Stimulated activated CD4-positive, alpha-beta T cell treated with anti-CD3 and anti-CD28 coated beads, Interleukin-15, amount 100 ng/mL, for 48 hours (primary cell): ENCODE measurements around the gene YIPF2.
"Not testable (repeated sequence)": the region's sequence is repeated elsewhere in the genome, so short reads cannot be mapped to it uniquely, and the experiment has no call there.

ENCODE experiments used
- DNase-seq, 2 donors: peaks; one replicate each; pipeline ENCODE4 v3.0.0-alpha.2; 2020; ENCODE audit warnings: low read depth in 2 of 2

YIPF2 gene

DNA sequence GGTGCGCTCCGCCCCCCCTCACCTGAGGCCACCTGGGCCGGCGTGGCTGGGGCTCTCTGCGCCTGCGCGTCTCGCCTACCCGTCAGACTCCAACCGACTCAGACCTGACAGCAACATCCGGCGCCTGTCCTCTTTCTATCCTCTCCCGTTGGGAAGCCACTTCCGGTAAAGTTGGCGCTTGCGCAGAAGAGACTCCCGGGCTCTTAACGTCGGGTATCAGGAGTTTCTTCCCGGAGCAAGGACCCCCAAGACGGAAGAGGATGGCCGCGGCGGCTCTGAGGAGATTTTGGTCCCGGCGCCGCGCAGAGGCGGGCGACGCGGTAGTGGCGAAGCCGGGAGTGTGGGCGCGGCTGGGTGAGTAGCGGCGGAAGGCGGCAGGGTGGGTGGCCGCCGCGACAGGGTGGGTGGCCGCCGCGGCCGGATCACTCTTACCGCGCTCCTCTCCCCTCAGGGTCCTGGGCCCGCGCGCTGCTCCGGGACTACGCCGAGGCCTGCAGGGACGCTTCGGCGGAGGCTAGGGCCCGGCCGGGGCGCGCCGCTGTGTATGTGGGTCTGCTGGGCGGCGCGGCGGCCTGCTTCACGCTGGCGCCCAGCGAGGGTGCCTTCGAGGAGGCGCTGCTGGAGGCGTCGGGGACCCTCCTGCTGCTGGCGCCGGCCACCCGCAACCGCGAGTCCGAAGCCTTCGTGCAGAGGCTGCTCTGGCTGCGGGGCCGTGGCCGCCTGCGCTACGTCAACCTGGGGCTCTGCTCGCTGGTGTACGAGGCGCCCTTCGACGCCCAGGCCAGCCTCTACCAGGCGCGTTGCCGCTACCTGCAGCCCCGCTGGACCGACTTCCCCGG lies at the start of gene YIPF2, which contains the start of gene TIMM29:
Gene YIPF2 (minus strand): TSS at position 77 of the 839 bp plus-strand sequence. CDS start 229 bp downstream, outside the sequence.
Gene TIMM29 (plus strand): TSS at position 249 of the 839 bp plus-strand sequence. CDS start 12 bp downstream, at position 261.
- DNase-seq = peak; percentile 93 to 96

DNA sequence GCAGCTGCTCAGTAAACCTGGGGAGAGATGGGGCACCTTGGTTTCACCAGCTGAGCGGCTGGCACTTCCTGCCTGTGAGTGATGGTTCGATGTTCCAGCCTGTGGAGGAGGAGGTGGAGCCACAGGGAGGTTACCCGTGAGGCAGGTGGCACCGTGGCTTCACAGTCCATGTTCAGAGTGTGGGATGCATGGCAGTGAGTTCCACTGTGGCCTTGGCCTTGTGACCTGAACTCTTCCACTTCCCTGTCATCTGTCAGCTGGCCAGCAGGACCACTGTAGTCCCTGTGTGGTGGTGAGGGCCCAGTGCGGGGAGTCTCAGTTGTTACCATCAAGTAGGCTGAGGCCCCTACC lies 49.3 kb upstream of the YIPF2 start:
- no peak for DNase-seq

DNA sequence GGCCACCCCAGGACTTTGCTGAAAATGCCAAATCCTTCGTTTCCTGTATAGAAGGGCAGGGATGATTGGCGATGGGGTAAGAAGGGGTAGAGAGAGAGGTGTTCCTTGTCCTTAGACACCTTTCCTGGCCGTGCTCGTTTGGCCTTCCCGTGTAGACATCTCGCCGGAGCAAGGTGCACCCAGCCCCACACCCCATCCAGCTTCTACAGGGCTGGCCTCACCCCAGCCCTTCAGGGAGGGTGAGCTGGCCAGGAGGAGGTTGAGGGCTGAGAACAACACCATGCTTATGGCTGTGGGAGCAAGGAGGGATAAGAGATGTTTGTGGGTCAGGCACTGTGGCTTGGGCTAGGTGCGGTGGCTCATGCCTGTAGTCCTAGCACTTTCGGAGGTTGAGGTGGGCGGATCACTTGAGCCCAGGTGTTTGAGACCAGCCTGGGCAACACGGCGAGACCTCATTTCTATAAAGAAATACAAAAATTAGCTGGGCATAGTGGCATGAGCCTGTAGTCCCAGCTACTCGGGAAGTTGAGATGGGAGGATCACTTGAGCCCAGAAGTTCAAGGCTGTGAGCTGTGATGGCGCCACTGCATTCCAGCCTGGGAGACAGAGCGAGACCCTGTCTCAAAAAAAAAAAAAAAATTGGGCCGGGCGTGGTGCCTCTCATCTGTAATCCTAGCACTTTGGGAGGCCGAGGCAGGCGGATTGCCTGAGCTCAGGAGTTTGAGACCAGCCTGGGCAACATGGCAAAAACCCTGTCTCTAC lies 47.9 kb upstream of the YIPF2 start:
- no peak for DNase-seq

DNA sequence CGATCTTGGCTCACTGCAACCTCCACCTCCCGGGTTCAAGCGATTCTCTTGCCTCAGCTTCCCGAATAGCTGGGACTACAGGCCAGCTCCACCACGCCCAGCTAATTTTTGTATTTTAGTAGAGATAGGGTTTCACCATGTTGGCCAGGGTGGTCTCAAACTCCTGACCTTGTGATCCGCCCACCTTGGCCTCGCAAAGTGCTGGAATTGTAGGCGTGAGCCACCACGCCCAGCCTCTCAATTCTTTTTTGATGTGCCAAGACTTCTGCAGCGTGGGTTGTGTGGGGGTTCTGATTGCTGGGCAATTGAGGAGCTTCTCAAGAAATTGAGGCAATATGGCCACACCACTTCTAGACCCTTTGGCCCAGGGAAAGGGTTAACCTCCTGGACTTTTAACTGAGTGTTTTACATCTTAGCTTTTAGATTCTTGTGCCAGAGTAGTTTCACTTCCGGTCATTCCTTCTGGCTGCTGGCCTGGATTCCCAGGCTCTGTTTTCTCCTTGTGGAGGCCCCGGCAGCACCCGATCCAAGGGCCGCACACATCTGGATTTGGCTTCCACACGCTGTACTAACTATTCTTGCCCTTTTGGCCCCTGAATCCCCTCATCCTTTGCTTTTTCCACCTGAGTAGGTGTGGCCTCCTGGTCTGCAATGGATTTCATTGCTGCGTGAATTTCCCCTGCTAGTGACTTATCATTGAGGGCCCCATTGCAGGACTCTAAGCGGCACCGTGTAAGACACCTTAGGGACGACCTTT lies 47.1 kb upstream of the YIPF2 start:
- no peak for DNase-seq

DNA sequence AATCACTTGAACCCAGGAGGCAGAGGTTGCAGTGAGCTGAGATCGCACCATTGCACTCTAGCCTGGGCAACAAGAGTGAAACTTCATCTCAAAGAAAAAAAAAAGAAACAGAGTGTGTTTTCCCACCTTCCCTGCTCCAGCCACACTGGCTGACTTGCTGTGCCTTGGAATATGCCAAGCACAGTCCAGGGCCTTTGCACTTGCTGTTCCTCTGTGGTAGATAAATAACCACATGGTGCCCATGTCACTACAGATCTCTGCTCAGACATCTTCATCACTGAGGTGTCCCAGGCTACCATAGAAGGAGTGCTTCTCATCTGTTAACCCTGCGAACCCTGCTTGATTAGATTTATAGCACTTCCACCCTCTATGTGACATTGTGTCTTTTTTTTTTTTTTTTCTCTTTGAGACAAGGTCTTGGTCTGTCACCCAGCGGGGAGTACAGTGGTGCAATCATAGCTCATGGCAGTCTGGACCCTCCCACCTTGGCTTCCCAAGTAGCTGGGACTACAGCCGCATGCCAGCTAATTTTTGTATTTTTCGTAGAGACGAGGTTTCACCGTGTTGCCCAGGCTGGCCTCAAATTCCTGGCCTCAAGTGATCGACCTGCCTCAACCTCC lies 42.8 kb upstream of the YIPF2 start:
- DNase-seq = no peak

DNA sequence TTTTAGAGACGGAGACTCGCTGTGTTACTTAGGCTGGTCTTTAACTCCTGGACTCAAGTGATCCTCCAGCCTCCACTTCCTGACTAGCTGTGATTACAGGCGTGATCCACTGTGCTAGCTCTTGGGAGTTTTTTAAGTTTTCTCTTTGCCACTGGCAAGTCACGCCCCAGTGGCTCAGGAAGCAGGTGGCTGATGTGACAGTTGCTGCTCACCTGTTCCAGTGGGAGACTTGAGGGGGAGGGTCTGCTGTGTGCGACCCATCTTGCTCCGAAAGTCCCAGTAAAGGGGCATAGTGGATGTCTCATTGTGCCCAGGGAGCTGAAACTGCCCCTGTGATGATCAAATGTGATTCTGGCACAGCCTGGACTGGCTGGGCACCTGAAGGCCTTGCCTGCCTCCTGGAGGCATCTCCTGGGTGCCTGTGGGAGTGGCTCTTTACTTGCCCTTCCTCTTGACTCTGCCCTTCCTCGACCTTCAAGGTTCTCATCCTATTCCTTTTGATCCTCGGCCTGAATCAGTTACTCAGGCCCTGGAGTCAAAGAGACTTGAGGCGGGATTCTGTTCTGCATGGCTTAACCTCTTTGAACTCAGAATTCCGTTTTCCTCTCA lies 40.2 kb upstream of the YIPF2 start:
- no peak for DNase-seq

DNA sequence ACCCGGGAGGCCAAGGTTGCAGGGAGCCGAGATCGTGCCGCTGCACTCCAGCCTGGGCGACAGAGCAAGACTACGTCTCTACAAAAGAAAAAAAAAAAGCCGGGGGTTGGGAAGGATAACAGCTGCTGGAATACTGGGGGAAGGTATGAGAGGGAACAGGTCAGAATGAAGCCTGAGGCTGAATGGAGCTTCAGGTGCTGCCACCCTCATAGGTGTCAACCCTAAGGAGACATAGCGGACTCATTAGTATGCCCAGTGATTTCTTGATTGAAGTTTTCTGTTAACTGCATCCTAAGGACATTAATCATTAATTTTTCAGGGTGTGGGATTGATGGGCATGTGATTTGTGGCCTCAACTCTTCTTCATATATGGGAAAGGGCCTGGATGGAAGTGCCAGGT lies 38.4 kb upstream of the YIPF2 start:
- DNase-seq = no peak

DNA sequence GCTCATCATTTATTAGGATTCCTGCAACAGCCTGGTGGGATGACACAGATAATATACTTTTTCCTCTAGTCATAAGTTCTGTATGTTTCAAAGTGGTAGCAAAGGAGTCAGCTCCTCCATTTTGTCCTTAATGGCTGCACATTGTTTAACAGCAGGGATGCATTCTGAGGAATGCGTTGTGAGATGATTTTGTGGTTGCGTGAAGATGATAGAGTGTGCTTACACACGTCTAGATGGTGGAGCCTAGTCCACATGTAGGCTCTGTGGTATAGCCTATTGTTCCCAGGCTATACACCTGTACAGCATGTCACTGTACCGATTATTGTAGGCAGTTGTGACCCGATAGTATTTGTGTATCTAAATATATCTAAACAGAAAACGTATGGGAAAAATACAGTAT lies 37.0 kb upstream of the YIPF2 start:
- DNase-seq = no peak

DNA sequence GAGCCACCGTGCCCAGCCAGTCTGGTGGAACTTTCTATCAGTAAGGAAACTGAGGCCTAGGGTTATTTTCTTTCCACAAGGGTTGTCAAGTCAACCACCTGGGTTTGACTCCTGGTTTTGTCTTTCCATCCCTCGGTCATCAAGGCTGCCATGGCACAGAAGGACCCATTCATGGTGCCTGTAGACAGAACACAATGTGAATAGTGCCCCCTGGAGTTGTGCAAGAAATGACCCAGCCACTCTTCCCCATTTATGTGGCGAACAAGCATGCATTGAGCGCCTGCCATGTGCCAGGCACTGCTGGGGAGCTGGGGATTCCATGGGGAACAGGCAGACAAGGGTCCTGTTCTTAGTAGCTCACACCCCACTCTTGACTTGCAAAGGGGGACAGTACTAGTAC lies 36.5 kb upstream of the YIPF2 start:
- no peak for DNase-seq

DNA sequence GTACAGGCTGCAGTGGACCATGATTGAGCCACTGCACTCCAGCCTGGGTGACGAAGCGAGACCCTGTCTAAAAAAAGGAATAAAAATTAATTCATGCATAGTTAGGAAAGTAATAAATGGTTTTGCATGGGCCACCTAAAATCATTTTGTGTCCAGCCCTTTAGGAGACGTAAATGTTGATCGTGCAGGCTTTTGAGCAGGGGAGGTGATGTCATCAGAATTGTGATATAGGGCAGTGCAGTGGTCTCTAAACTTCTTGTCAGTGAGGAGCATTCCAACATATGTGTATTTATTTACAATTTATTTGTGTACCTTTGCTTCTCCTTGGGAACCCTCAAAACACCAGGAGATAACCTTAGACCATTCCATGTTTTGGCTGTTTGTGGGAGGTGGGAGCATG lies 35.4 kb upstream of the YIPF2 start:
- no peak for DNase-seq

DNA sequence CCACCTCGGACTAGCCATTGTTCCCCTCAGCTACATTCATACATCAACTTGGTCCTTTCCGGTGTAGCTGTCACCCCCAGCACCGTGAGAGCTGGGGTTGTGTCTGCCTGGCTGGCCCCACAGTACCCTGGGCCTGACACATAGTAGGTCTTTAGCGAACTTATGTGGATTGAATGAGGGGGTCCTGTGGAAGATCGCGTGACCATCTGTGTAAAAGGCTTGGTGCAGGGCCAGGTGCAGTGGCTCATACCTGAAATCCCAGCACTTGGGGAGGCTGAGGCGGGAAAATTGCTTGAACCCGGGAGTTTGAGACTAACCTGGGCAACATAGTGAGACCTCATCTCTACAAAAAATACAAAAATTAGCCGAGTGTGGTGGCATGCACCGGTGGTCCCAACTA lies 34.4 kb upstream of the YIPF2 start:
- no peak for DNase-seq

DNA sequence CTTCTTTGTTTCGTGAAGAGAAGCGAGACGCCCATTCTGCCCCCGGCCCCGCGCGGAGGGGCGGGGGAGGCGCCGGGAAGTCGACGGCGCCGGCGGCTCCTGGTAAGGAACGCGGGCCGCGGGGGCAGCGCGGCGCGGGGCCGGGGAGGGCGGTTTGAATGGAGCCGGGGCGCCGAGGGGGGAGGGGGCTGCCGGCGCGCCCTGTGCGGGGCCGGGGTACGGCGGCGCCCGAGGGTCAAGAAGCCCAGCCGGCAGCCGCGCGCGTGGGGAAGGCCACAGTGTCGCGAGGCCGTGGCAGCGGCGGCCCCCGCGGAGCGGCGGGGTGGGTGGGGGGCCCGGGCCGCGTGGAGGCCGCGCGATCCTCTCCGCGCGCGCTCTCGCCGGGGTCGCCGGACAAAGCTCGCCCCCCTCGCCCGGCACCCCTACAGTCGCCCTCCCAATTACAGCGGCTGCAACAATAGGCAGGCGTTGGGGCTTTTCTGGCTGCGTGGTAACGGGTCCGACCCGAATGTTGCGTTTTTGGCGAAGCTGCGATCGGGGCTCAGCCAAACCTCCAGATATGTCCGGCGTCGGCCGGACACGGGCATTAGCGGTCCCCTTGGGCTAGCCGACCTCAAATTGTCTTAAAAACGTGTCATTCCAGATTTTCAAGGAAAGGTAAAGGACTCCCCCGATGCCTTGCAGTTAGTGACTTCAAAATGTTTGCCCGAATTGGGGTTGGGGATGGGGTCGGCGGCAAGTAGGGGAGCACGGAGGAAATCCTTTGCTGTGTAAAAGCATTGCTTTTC lies 32.8 kb upstream of the YIPF2 start:
- DNase-seq = no peak

DNA sequence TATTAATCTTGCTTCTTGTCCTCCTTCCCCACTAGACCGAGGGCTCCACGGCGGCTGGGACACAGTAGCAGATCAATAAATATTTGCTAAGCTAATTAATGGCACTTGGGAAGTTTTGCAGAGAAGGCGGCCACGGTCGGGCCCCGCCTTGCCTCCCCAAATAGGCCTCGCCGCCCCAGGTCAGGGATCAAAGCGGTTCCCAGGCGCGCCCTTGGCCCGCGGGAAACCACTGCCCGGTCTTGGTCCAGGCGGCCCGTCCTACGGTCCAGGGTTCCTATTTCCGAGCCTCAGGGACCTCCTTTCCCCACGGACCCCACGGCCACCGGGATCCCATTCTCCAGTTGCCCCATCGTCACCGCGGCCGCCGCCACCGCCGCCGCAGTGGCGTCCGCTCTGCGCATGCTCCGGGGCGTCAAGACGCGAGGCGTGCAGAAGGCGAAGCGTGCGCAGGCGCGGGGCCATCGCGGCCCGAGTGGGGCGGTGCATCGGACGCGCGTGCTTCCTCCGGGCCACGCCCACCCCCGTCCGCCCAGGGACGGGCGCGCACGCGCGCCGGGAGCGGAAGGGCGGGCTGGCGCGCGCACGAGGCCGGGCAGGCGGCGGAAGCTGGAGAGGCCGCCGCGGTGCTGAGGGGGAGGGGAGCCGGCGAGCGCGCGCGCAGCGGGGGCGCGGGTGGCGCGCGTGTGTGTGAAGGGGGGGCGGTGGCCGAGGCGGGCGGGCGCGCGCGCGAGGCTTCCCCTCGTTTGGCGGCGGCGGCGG lies 32.1 kb upstream of the YIPF2 start, which contains the start of gene SMARCA4:
Gene SMARCA4 (plus strand): TSS at position 717 of the 759 bp plus-strand sequence. CDS start 23,122 bp downstream, outside the sequence.
- DNase-seq = peak; percentile 95 to 97

DNA sequence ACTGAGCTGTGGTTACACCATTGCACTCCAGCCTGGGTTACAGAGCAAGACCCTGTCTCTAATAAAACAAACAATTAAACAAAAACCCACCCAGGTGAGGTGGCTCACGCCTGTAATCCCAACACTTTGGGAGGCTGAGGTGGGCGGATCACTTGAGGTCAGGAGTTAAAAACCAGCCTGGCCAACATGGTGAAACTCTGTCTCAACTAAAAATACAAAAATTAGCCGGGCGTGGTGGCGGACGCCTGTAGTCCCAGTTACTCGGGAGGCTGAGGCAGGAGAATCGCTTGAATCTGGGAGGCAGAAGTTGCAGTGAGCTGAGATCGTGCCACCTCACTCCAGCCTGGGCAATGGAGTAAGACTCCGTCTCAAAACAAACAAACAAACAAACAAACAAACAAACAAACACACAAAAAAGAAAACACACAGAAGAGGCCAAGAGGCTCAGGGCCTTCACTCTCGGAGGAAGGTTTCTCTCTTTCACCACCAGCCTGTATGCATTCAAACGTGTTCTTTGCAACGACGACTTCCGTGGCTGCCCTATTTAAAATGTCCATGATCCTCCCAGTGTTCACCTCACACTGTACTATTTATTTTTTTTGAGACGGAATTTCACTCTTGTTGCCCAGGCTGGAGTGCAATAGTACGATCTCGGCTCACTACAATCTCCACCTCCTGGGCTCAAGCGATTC lies 31.0 kb upstream of the YIPF2 start:
- DNase-seq = not testable (repeated sequence)

DNA sequence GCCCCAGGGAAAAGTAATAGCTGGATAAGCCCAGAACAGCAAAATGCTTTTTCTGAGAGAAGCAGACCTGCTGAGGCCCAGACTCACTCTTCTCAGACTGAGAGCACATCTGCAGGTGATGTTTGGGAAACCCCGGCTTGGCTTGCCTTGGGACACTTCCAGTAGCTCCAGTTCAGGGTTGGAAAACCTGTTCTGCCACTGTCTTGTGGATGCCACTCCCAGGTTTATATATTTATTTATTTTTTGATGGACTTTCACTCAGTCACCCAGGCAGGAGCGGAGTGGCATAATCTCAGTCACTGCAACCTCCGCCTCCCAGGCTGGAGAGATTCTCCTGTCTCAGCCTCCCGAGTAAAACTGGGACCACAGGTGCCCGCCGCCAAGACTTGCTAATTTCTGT lies 24.4 kb upstream of the YIPF2 start:
- no peak for DNase-seq

DNA sequence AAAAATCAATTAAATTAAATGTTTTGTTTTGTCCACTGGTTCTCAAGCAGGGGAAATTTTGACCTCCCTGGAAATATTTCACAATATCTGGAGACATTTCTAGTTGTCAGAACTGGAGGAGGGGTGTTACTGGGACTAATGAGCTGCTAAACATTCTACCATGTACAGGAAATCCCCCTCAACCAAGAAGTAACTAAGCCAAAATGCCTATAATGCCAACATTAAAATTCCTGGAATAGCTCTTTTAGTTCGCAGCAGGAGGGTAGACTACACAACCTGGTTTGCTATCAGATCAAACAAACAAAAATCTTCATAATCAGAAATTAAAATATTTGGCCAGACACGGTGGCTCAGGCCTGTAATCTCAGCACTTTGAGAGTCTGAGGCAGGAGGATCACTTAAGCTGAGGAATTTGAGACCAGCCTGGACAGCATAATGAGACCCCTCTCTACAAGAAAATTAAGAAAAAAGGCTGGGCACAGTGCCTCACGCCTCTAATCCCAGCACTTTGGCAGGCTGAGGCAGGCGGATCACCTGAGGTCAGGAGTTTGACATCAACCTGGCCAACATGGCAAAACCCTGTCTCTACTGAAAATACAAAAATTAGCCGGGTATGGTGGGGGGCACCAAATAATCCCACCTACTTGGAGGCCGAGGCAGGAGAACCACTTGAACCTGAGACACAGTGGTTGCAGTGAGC lies 18.7 kb upstream of the YIPF2 start:
- DNase-seq = no peak

DNA sequence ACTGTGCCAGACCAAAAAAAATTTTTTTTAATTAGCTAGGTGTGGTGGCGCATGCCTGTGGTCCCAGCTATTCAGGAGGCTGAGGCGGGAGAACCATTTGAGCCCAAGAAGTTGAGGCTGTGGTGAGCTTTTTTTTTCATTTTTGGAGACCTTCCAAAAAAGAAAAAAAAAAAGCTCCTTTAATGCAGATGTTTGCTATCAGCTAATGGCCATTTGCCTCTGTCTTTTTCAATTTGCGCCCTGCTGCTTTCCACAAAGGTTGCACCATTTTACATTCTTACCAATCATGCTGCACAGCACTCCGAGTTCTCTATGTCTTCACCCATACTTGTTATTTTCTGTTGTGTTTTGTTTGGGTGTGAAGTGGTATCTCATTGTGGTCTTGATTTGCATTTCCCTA lies 16.8 kb upstream of the YIPF2 start:
- no peak for DNase-seq

DNA sequence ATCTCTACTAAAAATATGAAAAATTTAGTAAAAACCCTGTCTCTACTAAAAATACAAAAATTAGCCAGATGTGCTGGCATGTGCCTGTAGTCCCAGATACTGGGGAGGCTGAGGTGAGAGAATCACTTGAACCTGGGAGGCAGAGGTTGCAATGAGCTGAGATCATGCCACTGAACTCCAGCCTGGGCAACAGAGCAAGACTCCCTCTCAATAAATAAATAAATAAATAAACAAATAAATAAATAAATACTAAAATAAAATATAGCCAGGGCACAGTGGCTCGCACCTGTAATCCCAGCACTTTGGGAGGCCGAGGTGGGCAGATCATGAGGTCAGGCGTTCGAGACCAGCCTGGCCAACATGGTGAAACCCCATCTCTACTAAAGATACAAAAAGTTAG lies 15.0 kb upstream of the YIPF2 start:
- not testable (repeated sequence) for DNase-seq
